Keratinocyte (primary cell): ENCODE measurements around the gene EDN2. TPM values are rescaled to one million over a fixed set of nuclear protein-coding genes. Genes with fewer than 3 reads are reported as not detected.

Source experiments
- DNase-seq: peaks from one replicate; pipeline ENCODE4 v3.0.0-alpha.2; 2011; ENCODE audit warnings: low read depth, missing footprints, low spot score
- FAIRE-seq: peaks from 2 replicates; lab custom pipeline; 2011; peaks lifted over from hg19 to GRCh38; lab: Jason Lieb, UNC
- H2AFZ ChIP-seq: 2 replicates; pipeline ENCODE4 v1.6.0; 2012; ENCODE audit warnings: low read length, control low read depth, inconsistent platforms; ENCODE audit not compliant: control insufficient read depth
- H3K27ac ChIP-seq: 2 replicates; pipeline ENCODE4 v1.5.1; 2011; ENCODE audit warnings: low read length; ENCODE audit not compliant: control insufficient read depth, insufficient read depth
- H3K27me3 ChIP-seq: 3 replicates; pipeline ENCODE4 v1.6.0; 2011; ENCODE audit warnings: low read length; ENCODE audit not compliant: control insufficient read depth, insufficient read depth; ENCODE audit errors: extremely low read depth
- H3K36me3 ChIP-seq, 2 experiments: 2 replicates in 1 of 2; 3 replicates in 1 of 2; pipeline ENCODE4 v1.5.1; 2011; ENCODE audit warnings: low read length in 2 of 2, mild to moderate bottlenecking in 1 of 2; ENCODE audit not compliant: control insufficient read depth in 2 of 2, insufficient read depth in 2 of 2; ENCODE audit errors: extremely low read depth in 1 of 2
- H3K4me1 ChIP-seq: 3 replicates; pipeline ENCODE4 v1.5.1; 2011; ENCODE audit warnings: low read length; ENCODE audit not compliant: control insufficient read depth, insufficient read depth; ENCODE audit errors: extremely low read depth
- H3K4me2 ChIP-seq: 3 replicates; pipeline ENCODE4 v1.6.0; 2011; ENCODE audit warnings: low read depth, low read length; ENCODE audit not compliant: control insufficient read depth, insufficient read depth; ENCODE audit errors: extremely low read depth
- H3K4me3 ChIP-seq, 3 experiments: fragments of 200-600 bp in 1 of 3; sonication (generic) in 1 of 3; 2 replicates in 2 of 3; 3 replicates in 1 of 3; pipeline ENCODE4 v1.5.1; 2011 to 2016; ENCODE audit warnings: low read length in 3 of 3, mild to moderate bottlenecking in 3 of 3, control low read depth in 2 of 3, inconsistent platforms in 1 of 3, low read depth in 1 of 3, mixed read lengths in 1 of 3, mixed run types in 1 of 3, moderate library complexity in 1 of 3; ENCODE audit not compliant: control insufficient read depth in 2 of 3, insufficient read depth in 2 of 3; ENCODE audit errors: extremely low read depth in 1 of 3
- H3K79me2 ChIP-seq: 2 replicates; pipeline ENCODE4 v1.6.0; 2012; ENCODE audit warnings: low read length; ENCODE audit not compliant: control insufficient read depth, insufficient read depth
- H3K9ac ChIP-seq: 3 replicates; pipeline ENCODE4 v1.6.0; 2011; ENCODE audit warnings: low read length; ENCODE audit not compliant: control insufficient read depth, insufficient read depth; ENCODE audit errors: extremely low read depth
- H3K9me1 ChIP-seq: 3 replicates; pipeline ENCODE4 v1.6.0; 2011; ENCODE audit warnings: low read length; ENCODE audit not compliant: control insufficient read depth, insufficient read depth; ENCODE audit errors: extremely low read depth
- H3K9me3 ChIP-seq: 2 replicates; pipeline ENCODE4 v1.5.1; 2012; ENCODE audit warnings: low read depth, low read length; ENCODE audit not compliant: control insufficient read depth
- H4K20me1 ChIP-seq: 3 replicates; pipeline ENCODE4 v1.6.0; 2011; ENCODE audit warnings: low read length; ENCODE audit not compliant: control insufficient read depth, insufficient read depth; ENCODE audit errors: extremely low read depth
- CTCF ChIP-seq, 3 experiments: IDR thresholded peaks in 1 of 3; conservative IDR thresholded peaks in 1 of 3; optimal IDR thresholded peaks in 1 of 3; 2 replicates in 2 of 3; 3 replicates in 1 of 3; pipeline versions ENCODE3 to v1.5.1; 2011; ENCODE audit warnings: low read length in 3 of 3, mild to moderate bottlenecking in 3 of 3, moderate library complexity in 2 of 3, control low read depth in 1 of 3, inconsistent platforms in 1 of 3; ENCODE audit not compliant: insufficient read depth in 2 of 3; ENCODE audit errors: extremely low read depth in 1 of 3
- EZH2 ChIP-seq: IDR thresholded peaks from one replicate; pipeline ENCODE4 v1.6.1; 2012; ENCODE audit warnings: inconsistent platforms, mild to moderate bottlenecking, low read length, moderate library complexity
- dilution Hi-C: fragments of 300-500 bp; cut with MboI; formaldehyde crosslinking; loops from one replicate; pipeline ENCODE4 v1.7.0; 2020; ENCODE audit warnings: low sequenced_read_pairs; ENCODE audit not compliant: extremely low pct_ligation_motif_present
- polyA plus RNA-seq, 5 experiments: library from polyadenylated mRNA; depleted of rRNA in 3 of 5; stranded (reverse) in 3 of 5; stranded (forward) in 1 of 5; unstranded in 1 of 5; fragments of >200 nt; gene quantifications; 1 replicate in 1 of 5; 2 replicates in 3 of 5; 3 replicates in 1 of 5; pipeline versions ENCODE4 v1.2.1 to v1.2.3, GENCODE V29; 2011 to 2012; ENCODE audit warnings: missing spikeins in 2 of 5, low read depth in 1 of 5, low replicate concordance in 1 of 5

Gene EDN2
- polyA plus RNA-seq, 1 donor (not counting 4 experiments of a cell fraction or from before 2014, with no cell fraction given), result 0.34 TPM

GRCh38 chr1:41500781-41501518, 16.5 kb upstream of the EDN2 start:
- H2AFZ ChIP-seq, result peak overlapping the region; percentile 20
- peak; percentile 74 for FAIRE-seq
- H3K9ac ChIP-seq, result peak overlapping the region; percentile 57
- H3K27ac ChIP-seq, result peak overlapping the region; percentile 76
- no peaks in the 10 kb centered on the region for H3K79me2 ChIP-seq
- TF ChIP-seq CTCF (optimal IDR thresholded peaks at IDR 0.05 in 1 of 3, IDR thresholded peaks at IDR 0.05 in 1 of 3, conservative IDR thresholded peaks at IDR 0.05 in 1 of 3; ENCODE audit: extremely low read depth in 1 of 3, insufficient read depth in 2 of 3, low read length in 3 of 3) (no peak), EZH2 (no peak)
- H3K4me3 ChIP-seq, result no peak overlapping the region
- dilution Hi-C loops, result no loop called here
- no peaks in the 10 kb centered on the region for H3K36me3 ChIP-seq
- DNase-seq, result no peak
- peak overlapping the region; percentile 55 for H3K4me2 ChIP-seq
- H3K4me1 ChIP-seq, result peaks cover 73% of the 10 kb centered on the region
- peaks cover 3% of the 10 kb centered on the region for H3K9me1 ChIP-seq
- H4K20me1 ChIP-seq, result no peaks in the 10 kb centered on the region
- no peaks in the 10 kb centered on the region for H3K27me3 ChIP-seq
- no peaks in the 10 kb centered on the region for H3K9me3 ChIP-seq

GRCh38 chr1:41500378-41500777, 15.9 kb upstream of the EDN2 start:
- Histone ChIP-seq H4K20me1 (no peaks in the 10 kb centered on the region), H3K4me3 (no peak overlapping the region), H3K9me3 (no peaks in the 10 kb centered on the region), H3K36me3 (no peaks in the 10 kb centered on the region), H3K4me2 (peak overlapping the region; percentile 55), H3K9ac (peak overlapping the region; percentile 57), H3K9me1 (peaks cover 3% of the 10 kb centered on the region), H3K4me1 (peaks cover 78% of the 10 kb centered on the region), H2AFZ (peak overlapping the region; percentile 20), H3K27ac (peak overlapping the region; percentile 76), H3K79me2 (no peaks in the 10 kb centered on the region), H3K27me3 (no peaks in the 10 kb centered on the region)
- no peak for DNase-seq
- TF ChIP-seq EZH2, result no peak
- TF ChIP-seq CTCF (optimal IDR thresholded peaks at IDR 0.05 in 1 of 3, IDR thresholded peaks at IDR 0.05 in 1 of 3, conservative IDR thresholded peaks at IDR 0.05 in 1 of 3; ENCODE audit: extremely low read depth in 1 of 3, insufficient read depth in 2 of 3, low read length in 3 of 3), result no peak
- dilution Hi-C loops, result no loop called here
- peak; percentile 87 for FAIRE-seq
